T-helper 1 cell treated with Interleukin-12 subunit alpha and Interleukin-12 subunit beta and Interleukin-4 antibody, amounts not matched to agents 30 μg/mL and 1 μg/mL, for 36 hours (primary cell): Measurements from ENCODE around the gene LRRC42.

Experiments
- H3K27ac Mint-ChIP-seq: one replicate; pipeline ENCODE4 v1.8.0; 2021; ENCODE audit warnings: mild to moderate bottlenecking, mixed read lengths
- H3K27me3 Mint-ChIP-seq: one replicate; pipeline ENCODE4 v1.8.0; 2021; ENCODE audit warnings: low read depth, mixed read lengths
- H3K36me3 Mint-ChIP-seq: one replicate; pipeline ENCODE4 v1.8.0; 2021; ENCODE audit warnings: low read depth, mixed read lengths
- H3K4me1 Mint-ChIP-seq: one replicate; pipeline ENCODE4 v1.8.0; 2021; ENCODE audit warnings: low read depth, mixed read lengths
- H3K4me3 Mint-ChIP-seq: one replicate; pipeline ENCODE4 v1.8.0; 2021; ENCODE audit warnings: mild to moderate bottlenecking, moderate library complexity, mixed read lengths
- H3K9me3 Mint-ChIP-seq: one replicate; pipeline ENCODE4 v1.8.0; 2021; ENCODE audit warnings: mixed read lengths

Gene LRRC42

DNA sequence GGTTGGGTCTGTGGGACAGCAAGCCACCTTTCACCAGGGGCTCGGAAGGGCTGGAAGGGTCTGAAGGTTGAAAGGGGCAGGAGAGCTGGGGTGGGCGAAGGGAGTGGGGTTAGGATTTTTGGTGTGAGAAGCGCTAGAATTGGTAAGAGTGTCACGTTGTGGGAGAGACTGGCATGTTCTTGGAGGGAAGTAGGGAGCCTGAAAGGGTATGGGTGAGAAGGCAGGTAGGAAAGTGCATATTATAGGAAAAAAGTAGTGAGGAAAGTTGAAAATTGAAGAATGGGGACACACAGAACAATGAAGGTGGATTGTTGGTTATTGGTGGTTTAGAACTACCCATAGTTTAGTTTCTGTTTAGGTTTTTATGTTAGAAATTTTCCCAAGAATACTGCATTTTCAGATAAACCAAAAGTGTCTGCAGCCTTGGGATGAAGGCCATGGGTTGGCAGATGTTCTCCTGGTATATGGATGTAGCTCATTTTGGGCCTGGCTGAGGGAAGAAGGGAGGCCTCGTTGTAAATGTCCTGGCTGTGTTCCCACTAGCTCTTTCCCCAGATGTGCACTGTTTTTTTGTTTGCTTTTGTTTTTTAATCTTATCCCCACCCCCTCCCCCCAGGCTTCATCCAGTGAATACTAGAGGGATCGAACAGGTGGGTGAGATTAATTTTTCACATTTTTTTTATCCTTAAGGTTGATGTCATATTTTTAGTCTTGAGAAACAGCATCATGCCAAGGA, 1.2 kb downstream of the LRRC42 start:
- peaks cover 46% of the 10 kb centered on the region for H3K4me1 Mint-ChIP-seq
- H3K4me3 Mint-ChIP-seq, result peak overlapping the region; percentile 91
- no peaks in the 10 kb centered on the region for H3K27me3 Mint-ChIP-seq
- H3K9me3 Mint-ChIP-seq, result no peaks in the 10 kb centered on the region
- H3K36me3 Mint-ChIP-seq, result peaks cover 22% of the 10 kb centered on the region
- peak overlapping the region; percentile 84 for H3K27ac Mint-ChIP-seq

GRCh38 chr1:53948291-53948690, 2.1 kb downstream of the LRRC42 start:
- H3K27ac Mint-ChIP-seq, result no peak overlapping the region
- H3K4me1 Mint-ChIP-seq, result peaks cover 37% of the 10 kb centered on the region
- no peaks in the 10 kb centered on the region for H3K9me3 Mint-ChIP-seq
- no peaks in the 10 kb centered on the region for H3K27me3 Mint-ChIP-seq
- peak overlapping the region; percentile 14 for H3K4me3 Mint-ChIP-seq
- H3K36me3 Mint-ChIP-seq, result peaks cover 22% of the 10 kb centered on the region

GRCh38 chr1:53949023-53949990, 3.2 kb downstream of the LRRC42 start:
- no peak overlapping the region for H3K27ac Mint-ChIP-seq
- peaks cover 16% of the 10 kb centered on the region for H3K36me3 Mint-ChIP-seq
- no peaks in the 10 kb centered on the region for H3K27me3 Mint-ChIP-seq
- H3K4me3 Mint-ChIP-seq, result no peak overlapping the region
- H3K4me1 Mint-ChIP-seq, result peaks cover 29% of the 10 kb centered on the region
- no peaks in the 10 kb centered on the region for H3K9me3 Mint-ChIP-seq

- no peaks in the 10 kb centered on the region for H3K27me3 Mint-ChIP-seq
These were observed 5.5 kb downstream of the LRRC42 start for GRCh38 chr1:53951697-53952096.

DNA sequence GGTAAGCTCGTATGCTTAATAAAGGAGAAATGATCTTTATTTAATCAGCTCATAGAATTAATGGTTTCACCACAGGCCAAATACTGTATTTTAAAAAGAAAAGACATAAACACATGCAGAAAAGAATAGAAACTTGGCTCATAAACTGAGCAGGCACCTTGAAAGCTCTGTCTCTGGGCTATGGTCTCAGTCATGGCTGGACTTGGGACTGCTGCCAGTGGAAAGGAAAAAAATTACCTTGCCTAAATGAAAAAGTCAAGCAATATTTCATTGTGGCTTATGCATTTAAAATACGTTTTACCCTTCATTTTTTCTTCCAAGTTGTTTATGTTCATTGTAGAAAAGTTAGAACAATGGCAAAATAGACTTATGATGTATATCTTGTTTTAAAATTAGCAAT, 8.0 kb downstream of the LRRC42 start:
- Mint-ChIP-seq H3K4me3 (no peak overlapping the region), H3K9me3 (no peaks in the 10 kb centered on the region), H3K27ac (no peak overlapping the region), H3K36me3 (peaks cover 8% of the 10 kb centered on the region), H3K4me1 (peaks cover 15% of the 10 kb centered on the region), H3K27me3 (no peaks in the 10 kb centered on the region)

More at GRCh38 chr1:53951697-53952096, 5.5 kb downstream of the LRRC42 start:
- Mint-ChIP-seq H3K27ac (no peak overlapping the region), H3K4me1 (peaks cover 26% of the 10 kb centered on the region), H3K4me3 (no peak overlapping the region), H3K36me3 (peaks cover 14% of the 10 kb centered on the region), H3K9me3 (no peaks in the 10 kb centered on the region)

GRCh38 chr1:53956308-53957168, 10.4 kb downstream of the LRRC42 start:
- no peak overlapping the region for H3K27ac Mint-ChIP-seq
- peaks cover 8% of the 10 kb centered on the region for H3K36me3 Mint-ChIP-seq
- H3K27me3 Mint-ChIP-seq, result no peaks in the 10 kb centered on the region
- H3K4me1 Mint-ChIP-seq, result peaks cover 13% of the 10 kb centered on the region
- no peaks in the 10 kb centered on the region for H3K9me3 Mint-ChIP-seq
- H3K4me3 Mint-ChIP-seq, result no peak overlapping the region

- Mint-ChIP-seq H3K4me3 (no peak overlapping the region), H3K27ac (peak overlapping the region; percentile 38), H3K36me3 (peaks cover 8% of the 10 kb centered on the region), H3K4me1 (peaks cover 13% of the 10 kb centered on the region), H3K9me3 (no peaks in the 10 kb centered on the region), H3K27me3 (no peaks in the 10 kb centered on the region)
These were observed 11.2 kb downstream of the LRRC42 start for GRCh38 chr1:53957194-53957818.

DNA sequence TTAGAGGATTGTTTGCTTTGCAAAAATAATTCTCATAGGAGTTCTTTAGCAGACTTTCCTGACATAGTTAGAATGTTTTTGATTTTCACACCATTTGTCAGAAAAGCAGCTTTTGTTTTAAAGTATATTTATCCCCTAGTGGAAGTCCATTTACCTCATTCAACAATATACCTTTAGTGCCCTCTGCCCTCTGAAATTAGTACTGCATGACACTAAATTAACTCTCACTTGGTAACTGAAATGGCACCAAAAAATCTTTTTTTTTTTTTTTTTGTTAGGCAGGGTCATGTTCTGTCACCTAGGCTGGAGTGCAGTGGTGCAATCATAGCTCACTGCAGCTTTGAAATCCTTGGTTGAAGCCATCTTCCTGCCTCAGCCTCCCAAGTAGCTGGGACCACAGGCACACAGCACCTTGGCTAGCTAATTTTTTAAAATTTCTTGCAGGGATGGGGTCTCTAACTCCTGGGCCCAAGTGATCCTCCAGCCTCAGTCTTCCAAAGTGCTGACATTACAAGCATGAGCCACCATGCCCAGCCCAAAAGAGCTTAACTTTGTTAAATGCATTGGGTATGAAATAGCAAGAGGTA, 13.6 kb downstream of the LRRC42 start:
- H3K27ac Mint-ChIP-seq, result no peak overlapping the region
- no peaks in the 10 kb centered on the region for H3K9me3 Mint-ChIP-seq
- peaks cover 11% of the 10 kb centered on the region for H3K4me1 Mint-ChIP-seq
- H3K36me3 Mint-ChIP-seq, result peaks cover 13% of the 10 kb centered on the region
- no peaks in the 10 kb centered on the region for H3K27me3 Mint-ChIP-seq
- no peak overlapping the region for H3K4me3 Mint-ChIP-seq

GRCh38 chr1:53962395-53962794, 16.2 kb downstream of the LRRC42 start:
- Mint-ChIP-seq H3K4me1 (peaks cover under 1% of the 10 kb centered on the region), H3K27ac (no peak overlapping the region), H3K36me3 (peaks cover 21% of the 10 kb centered on the region), H3K4me3 (no peak overlapping the region), H3K27me3 (no peaks in the 10 kb centered on the region), H3K9me3 (no peaks in the 10 kb centered on the region)

DNA sequence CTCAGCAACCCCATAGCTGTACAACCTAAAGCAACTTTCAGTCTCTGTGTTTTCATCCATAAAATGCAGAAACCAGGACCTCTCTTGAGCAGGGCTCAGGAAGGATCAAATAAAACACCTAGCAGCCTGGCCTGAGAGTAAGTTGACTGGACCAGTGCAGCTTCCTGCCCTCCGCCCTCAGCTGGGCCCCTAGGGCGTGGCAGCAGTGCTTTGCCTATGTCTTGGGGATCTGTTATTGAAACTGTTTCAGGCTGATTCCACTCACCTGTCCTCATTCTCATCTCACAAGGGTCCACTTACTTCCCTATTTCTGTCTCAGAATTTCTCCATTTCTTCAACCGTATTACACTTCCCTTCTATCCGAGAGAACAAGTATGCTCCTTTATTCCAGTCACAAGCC, 17.3 kb downstream of the LRRC42 start:
- Mint-ChIP-seq H3K9me3 (no peaks in the 10 kb centered on the region), H3K4me1 (no peaks in the 10 kb centered on the region), H3K36me3 (peaks cover 28% of the 10 kb centered on the region), H3K27ac (no peak overlapping the region), H3K27me3 (no peaks in the 10 kb centered on the region), H3K4me3 (no peak overlapping the region)

- H3K9me3 Mint-ChIP-seq, result no peaks in the 10 kb centered on the region
- no peaks in the 10 kb centered on the region for H3K27me3 Mint-ChIP-seq
- H3K36me3 Mint-ChIP-seq, result peaks cover 29% of the 10 kb centered on the region
- H3K4me3 Mint-ChIP-seq, result no peak overlapping the region
- no peaks in the 10 kb centered on the region for H3K4me1 Mint-ChIP-seq
- peak overlapping the region; percentile 16 for H3K27ac Mint-ChIP-seq
These were observed 18.0 kb downstream of the LRRC42 start for GRCh38 chr1:53964109-53964508.

- Mint-ChIP-seq H3K4me3 (no peak overlapping the region), H3K27me3 (no peaks in the 10 kb centered on the region), H3K27ac (no peak overlapping the region), H3K9me3 (no peaks in the 10 kb centered on the region), H3K4me1 (no peaks in the 10 kb centered on the region), H3K36me3 (peaks cover 32% of the 10 kb centered on the region)
These were observed 20.6 kb downstream of the LRRC42 start for GRCh38 chr1:53966794-53967193.

DNA sequence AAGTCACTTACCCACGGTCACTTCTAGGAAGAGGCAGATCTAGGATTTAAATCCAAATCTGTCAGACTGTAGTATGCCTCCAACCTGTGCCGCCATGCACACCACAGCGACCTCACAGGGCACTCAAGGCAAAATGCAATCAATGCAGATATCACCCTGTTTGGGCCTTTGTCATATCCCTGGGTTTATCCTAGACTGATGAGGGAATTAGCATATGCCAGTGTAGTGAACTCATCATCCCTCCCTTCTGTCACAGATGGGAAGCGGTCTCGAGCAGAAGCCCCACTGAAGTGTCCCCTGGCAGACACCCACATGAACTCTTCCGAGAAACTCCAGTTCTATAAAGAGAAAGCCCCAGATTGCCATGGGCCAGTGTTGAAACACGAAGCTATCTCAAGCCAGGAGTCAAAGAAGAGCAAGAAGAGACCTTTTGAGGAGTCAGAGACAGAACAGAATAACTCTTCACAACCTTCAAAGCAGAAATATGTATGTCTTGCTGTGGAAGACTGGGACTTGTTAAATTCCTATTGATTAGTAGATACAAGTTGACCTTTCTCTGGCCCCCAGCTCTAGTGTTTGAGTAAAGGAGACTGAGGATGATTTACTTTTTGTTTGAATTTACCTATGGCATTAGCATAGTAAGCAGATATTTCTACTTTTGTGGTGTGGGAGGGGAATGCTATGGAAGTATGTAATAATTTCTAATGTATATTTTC, 21.4 kb downstream of the LRRC42 start:
- Mint-ChIP-seq H3K36me3 (peaks cover 30% of the 10 kb centered on the region), H3K9me3 (no peaks in the 10 kb centered on the region), H3K27me3 (no peaks in the 10 kb centered on the region), H3K4me1 (no peaks in the 10 kb centered on the region), H3K27ac (no peak overlapping the region), H3K4me3 (no peak overlapping the region)
